IMR-90 (cell line): ENCODE data around the gene CETN3. TPM values are rescaled to one million over a fixed set of nuclear protein-coding genes. Genes with fewer than 3 reads are reported as not detected.

Experiments used
- ATAC-seq: fragments of 200-7000 bp; cut with Tn5 transposase; 2 replicates; pipeline ENCODE4 v1.9.1; 2020; ENCODE audit warnings: low read depth, mild to moderate bottlenecking, moderate library complexity
- BruUV-seq: library from RNA; stranded (reverse); fragments of 400-500 nt; replicated peaks from 2 replicates; lab custom pipeline; 2021; lab: Mats Ljungman, UMichigan
- CTCF ChIA-PET: fragments of 300-600 bp; formaldehyde crosslinking; extraction: SDS; loops from one replicate; lab custom pipeline; 2021; ENCODE audit warnings: antibody characterized with exemption; lab: Yijun Ruan, JAX
- POLR2A ChIA-PET: fragments of 300-600 bp; sonication (Branson Sonifier 250); formaldehyde crosslinking; loops from one replicate; lab custom pipeline; 2022; ENCODE audit warnings: antibody characterized with exemption; ENCODE audit not compliant: unreplicated experiment; lab: Charles Lee
- DNase-seq: peaks from one replicate; pipeline ENCODE4 v3.0.0; 2013
- H2AFZ ChIP-seq: replicated peaks from 2 replicates; pipeline ENCODE3; 2013; ENCODE audit warnings: low read length, mild to moderate bottlenecking; ENCODE audit not compliant: poor library complexity
- H2AK5ac ChIP-seq: 2 replicates; pipeline ENCODE4 v1.6.1; 2013; ENCODE audit warnings: low read depth, low read length, inconsistent platforms
- H2AK9ac ChIP-seq: replicated peaks from 2 replicates; pipeline ENCODE3; 2013; ENCODE audit warnings: mild to moderate bottlenecking, low read depth, low read length, moderate library complexity; ENCODE audit not compliant: poor library complexity
- H2BK120ac ChIP-seq: 2 replicates; pipeline ENCODE4 v1.6.1; 2013; ENCODE audit warnings: low read depth, low read length, inconsistent platforms
- H2BK15ac ChIP-seq: 3 replicates; pipeline ENCODE4 v1.6.1; 2013; ENCODE audit warnings: low read depth, low read length, inconsistent platforms
- H2BK20ac ChIP-seq: 2 replicates; pipeline ENCODE4 v1.6.1; 2013; ENCODE audit warnings: low read depth, mild to moderate bottlenecking, inconsistent platforms, low read length, moderate library complexity
- H2BK5ac ChIP-seq: 2 replicates; pipeline ENCODE4 v1.6.1; 2013; ENCODE audit warnings: mild to moderate bottlenecking, low read depth, low read length, inconsistent platforms; ENCODE audit not compliant: poor library complexity, severe bottlenecking
- H3K14ac ChIP-seq: replicated peaks from 2 replicates; pipeline ENCODE4 v1.6.1; 2013; ENCODE audit warnings: low read depth, low read length, inconsistent platforms
- H3K18ac ChIP-seq: 2 replicates; pipeline ENCODE4 v1.6.1; 2013; ENCODE audit warnings: low read depth, low read length, control low read depth
- H3K23ac ChIP-seq: 2 replicates; pipeline ENCODE4 v1.6.1; 2013; ENCODE audit warnings: low read depth, low read length, inconsistent platforms
- H3K27ac ChIP-seq: 2 replicates; pipeline ENCODE4 v1.5.1; 2013; ENCODE audit warnings: mild to moderate bottlenecking, control low read depth, low read length; ENCODE audit not compliant: insufficient read depth
- H3K27me3 ChIP-seq: 2 replicates; pipeline ENCODE4 v1.6.1; 2013; ENCODE audit warnings: low read length; ENCODE audit not compliant: control insufficient read depth, insufficient read depth
- H3K36me3 ChIP-seq: 2 replicates; pipeline ENCODE4 v1.6.1; 2013; ENCODE audit warnings: low read length, mixed read lengths; ENCODE audit not compliant: control insufficient read depth, insufficient read depth
- H3K4ac ChIP-seq: 2 replicates; pipeline ENCODE4 v1.6.1; 2013; ENCODE audit warnings: low read depth, low read length, inconsistent platforms
- H3K4me1 ChIP-seq: 2 replicates; pipeline ENCODE4 v1.6.1; 2013; ENCODE audit warnings: low read length, mixed read lengths; ENCODE audit not compliant: control insufficient read depth, insufficient read depth
- H3K4me2 ChIP-seq: 2 replicates; pipeline ENCODE4 v1.6.1; 2013; ENCODE audit warnings: low read depth, mild to moderate bottlenecking, control low read depth, low read length, moderate library complexity
- H3K4me3 ChIP-seq: 2 replicates; pipeline ENCODE4 v1.5.1; 2013; ENCODE audit warnings: low read depth, mild to moderate bottlenecking, control low read depth, low read length, moderate library complexity; ENCODE audit not compliant: insufficient read depth
- H3K56ac ChIP-seq: 2 replicates; pipeline ENCODE4 v1.6.1; 2013; ENCODE audit warnings: low read length, inconsistent platforms; ENCODE audit not compliant: insufficient read depth; ENCODE audit errors: extremely low read depth
- H3K79me1 ChIP-seq, 2 experiments: 2 replicates each; pipeline ENCODE4 v1.6.1; 2013; ENCODE audit warnings: low read length in 2 of 2, inconsistent platforms in 1 of 2, low read depth in 1 of 2
- H3K9ac ChIP-seq: 2 replicates; pipeline ENCODE4 v1.6.1; 2013; ENCODE audit warnings: low read depth, low read length, control low read depth
- H3K9me1 ChIP-seq: 2 replicates; pipeline ENCODE4 v1.6.1; 2013; ENCODE audit warnings: low read length, inconsistent platforms; ENCODE audit not compliant: insufficient read depth
- H3K9me3 ChIP-seq: 2 replicates; pipeline ENCODE4 v1.6.1; 2013; ENCODE audit warnings: low read length; ENCODE audit not compliant: control insufficient read depth, insufficient read depth
- H4K20me1 ChIP-seq: 2 replicates; pipeline ENCODE4 v1.6.1; 2013; ENCODE audit warnings: low read length, inconsistent platforms; ENCODE audit not compliant: insufficient read depth
- H4K5ac ChIP-seq: 2 replicates; pipeline ENCODE4 v1.6.1; 2013; ENCODE audit warnings: mild to moderate bottlenecking, low read depth, low read length, control low read depth
- H4K8ac ChIP-seq, 2 experiments: 2 replicates each; pipeline ENCODE4 v1.6.1; 2013; ENCODE audit warnings: low read depth in 2 of 2, low read length in 2 of 2, control low read depth in 1 of 2, inconsistent platforms in 1 of 2
- H4K91ac ChIP-seq: 2 replicates; pipeline ENCODE4 v1.6.1; 2013; ENCODE audit warnings: low read depth, low read length, inconsistent platforms; ENCODE audit not compliant: insufficient read depth
- BHLHE40 ChIP-seq: fragments of 150-350 bp; IDR thresholded peaks from 2 replicates; pipeline ENCODE4 v1.6.1; 2016; ENCODE audit warnings: mild to moderate bottlenecking, low read depth, low read length
- RAD21 ChIP-seq: IDR thresholded peaks from 2 replicates; pipeline ENCODE4 v1.6.1; 2012; ENCODE audit warnings: low read length, improper control_type of control experiment
- RCOR1 ChIP-seq: IDR thresholded peaks from 2 replicates; pipeline ENCODE4 v1.6.1; 2012; ENCODE audit warnings: mild to moderate bottlenecking, low read length, improper control_type of control experiment; ENCODE audit not compliant: insufficient replicate concordance
- RFX5 ChIP-seq: IDR thresholded peaks from 2 replicates; pipeline ENCODE4 v1.8.0; 2012; ENCODE audit warnings: low read depth, mild to moderate bottlenecking, low read length, moderate library complexity
- SMC3 ChIP-seq: fragments of 150-350 bp; IDR thresholded peaks from 2 replicates; pipeline ENCODE4 v1.6.1; 2016; ENCODE audit warnings: low read depth, mild to moderate bottlenecking, antibody characterized with exemption, low read length, moderate library complexity
- WGBS, 2 experiments: methylation state at CpG; one replicate each; pipeline versions ENCODE4 v1.1.5 to v1.1.7; 2013; ENCODE audit warnings: missing lambda C conversion rate in 2 of 2; ENCODE audit not compliant: insufficient read length in 1 of 2; ENCODE audit errors: extremely low coverage in 2 of 2; 5-methylcytosine and 5-hydroxymethylcytosine counted together
- dilution Hi-C: fragments of 300-500 bp; cut with HindIII; formaldehyde crosslinking; loops from one replicate; pipeline ENCODE4 v1.14.3; 2018; ENCODE audit warnings: low sequenced_read_pairs; ENCODE audit not compliant: unreplicated experiment
- in situ Hi-C: fragments of 300-500 bp; cut with MboI; formaldehyde crosslinking; loops from 3 replicates; pipeline ENCODE4 v1.14.3; 2019; ENCODE audit warnings: low sequenced_read_pairs, inconsistent platforms, mixed read lengths
- intact Hi-C: fragments of 100-400 bp; cut with micrococcal nuclease; formaldehyde crosslinking; loops from 2 replicates; pipeline ENCODE4 v1.10.0; 2022
- polyA plus RNA-seq, 3 experiments: library from polyadenylated mRNA; depleted of rRNA; stranded (reverse); fragments of >200 nt; gene quantifications; 2 replicates each; pipeline ENCODE4 v1.2.3, GENCODE V29; 2012; ENCODE audit warnings: low replicate concordance in 1 of 3
- total RNA-seq: library from RNA; depleted of rRNA; stranded (reverse); fragments of >200 nt; gene quantifications from 2 replicates; pipeline ENCODE4 v1.2.3, GENCODE V29; 2012
- TF ChIP-seq, protein P1 (sequence below): fragments of 150-350 bp; IDR thresholded peaks from 2 replicates; pipeline ENCODE4 v1.6.1; 2016; ENCODE audit warnings: low read depth, mild to moderate bottlenecking, low read length, moderate library complexity, borderline replicate concordance

The CETN3 gene
- total and polyA plus RNA-seq, 2 of the 4 experiments (the other 2 are of a cell fraction), result 1.1 to 6.5 TPM

GRCh38 chr5:90384389-90384788 is 25.2 kb downstream of the CETN3 start:
- H2BK20ac ChIP-seq, result no peak overlapping the region
- H3K27me3 ChIP-seq, result no peaks in the 10 kb centered on the region
- no peaks in the 10 kb centered on the region for H3K9me1 ChIP-seq
- H3K14ac ChIP-seq, result no peak overlapping the region
- H2BK5ac ChIP-seq, result no peak overlapping the region
- ATAC-seq, result no peak
- TF ChIP-seq, protein P1, sequence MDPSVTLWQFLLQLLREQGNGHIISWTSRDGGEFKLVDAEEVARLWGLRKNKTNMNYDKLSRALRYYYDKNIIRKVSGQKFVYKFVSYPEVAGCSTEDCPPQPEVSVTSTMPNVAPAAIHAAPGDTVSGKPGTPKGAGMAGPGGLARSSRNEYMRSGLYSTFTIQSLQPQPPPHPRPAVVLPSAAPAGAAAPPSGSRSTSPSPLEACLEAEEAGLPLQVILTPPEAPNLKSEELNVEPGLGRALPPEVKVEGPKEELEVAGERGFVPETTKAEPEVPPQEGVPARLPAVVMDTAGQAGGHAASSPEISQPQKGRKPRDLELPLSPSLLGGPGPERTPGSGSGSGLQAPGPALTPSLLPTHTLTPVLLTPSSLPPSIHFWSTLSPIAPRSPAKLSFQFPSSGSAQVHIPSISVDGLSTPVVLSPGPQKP, result no peak
- TF ChIP-seq RAD21 (no peak), RFX5 (no peak), RCOR1 (no peak), SMC3 (no peak), BHLHE40 (no peak)
- no peak overlapping the region for H3K4me3 ChIP-seq
- H2AK5ac ChIP-seq, result no peak overlapping the region
- no peaks in the 10 kb centered on the region for H3K9me3 ChIP-seq
- no peak overlapping the region for H3K9ac ChIP-seq
- no peak overlapping the region for H4K8ac ChIP-seq
- dilution Hi-C loops, result no loop called here
- H4K20me1 ChIP-seq, result no peaks in the 10 kb centered on the region
- no peak overlapping the region for H3K23ac ChIP-seq
- intact Hi-C loops, result no loop called here
- H3K18ac ChIP-seq, result no peak overlapping the region
- CTCF ChIA-PET, result no interaction called here
- no peaks in the 10 kb centered on the region for H3K79me1 ChIP-seq
- H4K91ac ChIP-seq, result no peak overlapping the region
- no peak overlapping the region for H2BK120ac ChIP-seq
- no peak overlapping the region for H3K56ac ChIP-seq
- no peak overlapping the region for H4K5ac ChIP-seq
- H2AFZ ChIP-seq, result no peak overlapping the region
- no peak overlapping the region for H2AK9ac ChIP-seq
- H3K36me3 ChIP-seq, result no peaks in the 10 kb centered on the region
- no TSS peak for BruUV-seq
- POLR2A ChIA-PET, result no interaction called here
- H3K4me2 ChIP-seq, result no peak overlapping the region
- DNase-seq, result no peak
- in situ Hi-C loops, result no loop called here
- no CpG with 5 or more reads among the region's 1 CpG for WGBS, 2 experiments
- H3K4ac ChIP-seq, result no peak overlapping the region
- H2BK15ac ChIP-seq, result no peak overlapping the region
- no peak overlapping the region for H3K27ac ChIP-seq
- no peaks in the 10 kb centered on the region for H3K4me1 ChIP-seq
